Measurements from ENCODE around the gene FILIP1L.

The FILIP1L gene

DNA sequence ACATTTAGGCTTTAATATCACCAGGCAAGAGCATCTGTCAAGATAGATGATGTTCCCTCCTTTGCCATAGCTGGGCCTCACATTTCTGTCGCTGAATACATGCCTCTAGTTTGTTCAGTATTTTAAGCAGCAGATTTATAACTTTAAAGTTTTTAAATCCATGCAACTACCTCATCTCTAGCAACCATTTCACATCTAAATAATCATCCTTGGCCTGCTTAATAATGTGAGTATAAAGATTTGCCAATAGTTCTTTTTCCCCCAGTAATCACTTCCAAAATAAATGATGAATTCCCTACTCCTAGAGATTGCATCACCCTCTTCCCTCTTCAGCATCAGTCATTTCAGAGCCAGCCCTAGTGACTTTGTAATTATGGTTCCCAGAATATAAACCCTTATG is 36.2 kb upstream of the FILIP1L start:
- TF ChIP-seq, protein P1, sequence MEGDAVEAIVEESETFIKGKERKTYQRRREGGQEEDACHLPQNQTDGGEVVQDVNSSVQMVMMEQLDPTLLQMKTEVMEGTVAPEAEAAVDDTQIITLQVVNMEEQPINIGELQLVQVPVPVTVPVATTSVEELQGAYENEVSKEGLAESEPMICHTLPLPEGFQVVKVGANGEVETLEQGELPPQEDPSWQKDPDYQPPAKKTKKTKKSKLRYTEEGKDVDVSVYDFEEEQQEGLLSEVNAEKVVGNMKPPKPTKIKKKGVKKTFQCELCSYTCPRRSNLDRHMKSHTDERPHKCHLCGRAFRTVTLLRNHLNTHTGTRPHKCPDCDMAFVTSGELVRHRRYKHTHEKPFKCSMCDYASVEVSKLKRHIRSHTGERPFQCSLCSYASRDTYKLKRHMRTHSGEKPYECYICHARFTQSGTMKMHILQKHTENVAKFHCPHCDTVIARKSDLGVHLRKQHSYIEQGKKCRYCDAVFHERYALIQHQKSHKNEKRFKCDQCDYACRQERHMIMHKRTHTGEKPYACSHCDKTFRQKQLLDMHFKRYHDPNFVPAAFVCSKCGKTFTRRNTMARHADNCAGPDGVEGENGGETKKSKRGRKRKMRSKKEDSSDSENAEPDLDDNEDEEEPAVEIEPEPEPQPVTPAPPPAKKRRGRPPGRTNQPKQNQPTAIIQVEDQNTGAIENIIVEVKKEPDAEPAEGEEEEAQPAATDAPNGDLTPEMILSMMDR (IDR thresholded peaks at IDR 0.05; ENCODE audit: insufficient read depth, low read length, poor library complexity, severe bottlenecking) = no peak
- DNase-seq (ENCODE audit: extremely low read depth, insufficient read length) = no peak
- Histone ChIP-seq H3K27me3 (replicated peaks; ENCODE audit: control insufficient read depth, insufficient read depth, low read length) (no peaks in the 10 kb centered on the region), H3K4me3 (replicated peaks; ENCODE audit: low read depth, low read length) (no peak overlapping the region), H3K36me3 (ENCODE audit: control insufficient read depth, insufficient read depth, low read length) (no peaks in the 10 kb centered on the region; the same call in none of the 2 replicates)

DNA sequence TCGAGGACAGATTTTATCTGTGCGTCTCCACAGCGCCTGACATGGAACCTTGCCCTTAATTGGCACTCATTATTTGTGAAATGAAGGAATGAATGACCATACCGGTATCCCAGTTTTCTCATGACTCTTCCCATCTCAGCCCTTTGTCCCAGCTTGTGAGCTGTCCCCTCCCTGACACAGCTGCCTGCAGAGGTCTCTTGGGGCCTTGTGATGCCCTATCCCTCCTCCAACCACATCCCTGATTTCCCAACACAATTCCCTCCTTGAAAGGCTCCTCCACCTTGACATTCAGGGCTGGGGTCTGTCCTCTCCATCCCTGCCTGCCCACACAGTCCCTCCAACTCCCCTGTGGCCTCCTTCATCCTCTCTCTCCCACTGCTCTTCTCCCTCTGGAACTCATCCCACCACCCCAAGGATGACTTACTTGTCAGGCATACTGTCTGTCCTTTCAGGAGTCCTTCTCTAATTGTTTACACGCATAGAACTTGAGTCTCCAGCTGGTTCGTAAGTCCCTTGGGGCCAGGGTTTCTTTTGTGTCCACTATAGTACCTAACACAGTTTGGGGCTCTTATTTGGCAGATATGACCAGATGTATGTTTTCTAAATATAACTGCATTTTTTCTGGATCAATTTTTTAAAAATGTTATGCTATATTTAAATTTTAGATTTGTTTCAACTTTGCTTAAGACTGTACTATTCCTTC is 35.6 kb upstream of the FILIP1L start:
- no peaks in the 10 kb centered on the region; the same call in none of the 2 replicates for H3K36me3 ChIP-seq (ENCODE audit: control insufficient read depth, insufficient read depth, low read length)
- TF ChIP-seq, protein P1 (IDR thresholded peaks at IDR 0.05; ENCODE audit: insufficient read depth, low read length, poor library complexity, severe bottlenecking) = no peak
- no peak for DNase-seq (ENCODE audit: extremely low read depth, insufficient read length)
- H3K27me3 ChIP-seq (replicated peaks; ENCODE audit: control insufficient read depth, insufficient read depth, low read length) = no peaks in the 10 kb centered on the region
- no peak overlapping the region for H3K4me3 ChIP-seq (replicated peaks; ENCODE audit: low read depth, low read length)

DNA sequence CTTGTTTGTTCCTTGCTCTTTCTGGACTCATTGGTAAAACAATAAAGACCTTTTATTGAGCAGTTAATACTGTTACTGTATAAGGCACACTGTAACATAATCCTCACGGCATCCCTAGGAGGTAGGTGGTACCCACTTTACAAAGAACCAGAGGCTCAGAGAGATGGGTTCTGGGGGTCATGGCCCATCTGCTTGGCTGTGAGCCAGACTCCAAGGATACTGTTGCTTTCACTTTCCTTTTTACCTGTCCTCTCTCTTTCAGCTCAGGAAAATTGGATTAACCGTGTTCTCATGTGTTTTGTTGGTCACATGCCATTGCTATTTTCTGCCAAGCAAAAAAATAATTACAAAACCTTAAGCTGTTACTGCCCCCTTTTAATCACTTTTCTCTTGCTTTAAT is 34.8 kb upstream of the FILIP1L start:
- TF ChIP-seq, protein P1 (IDR thresholded peaks at IDR 0.05; ENCODE audit: insufficient read depth, low read length, poor library complexity, severe bottlenecking) = no peak
- no peak for DNase-seq (ENCODE audit: extremely low read depth, insufficient read length)
- no peaks in the 10 kb centered on the region for H3K27me3 ChIP-seq (replicated peaks; ENCODE audit: control insufficient read depth, insufficient read depth, low read length)
- H3K4me3 ChIP-seq (replicated peaks; ENCODE audit: low read depth, low read length) = no peak overlapping the region
- no peaks in the 10 kb centered on the region; the same call in none of the 2 replicates for H3K36me3 ChIP-seq (ENCODE audit: control insufficient read depth, insufficient read depth, low read length)

DNA sequence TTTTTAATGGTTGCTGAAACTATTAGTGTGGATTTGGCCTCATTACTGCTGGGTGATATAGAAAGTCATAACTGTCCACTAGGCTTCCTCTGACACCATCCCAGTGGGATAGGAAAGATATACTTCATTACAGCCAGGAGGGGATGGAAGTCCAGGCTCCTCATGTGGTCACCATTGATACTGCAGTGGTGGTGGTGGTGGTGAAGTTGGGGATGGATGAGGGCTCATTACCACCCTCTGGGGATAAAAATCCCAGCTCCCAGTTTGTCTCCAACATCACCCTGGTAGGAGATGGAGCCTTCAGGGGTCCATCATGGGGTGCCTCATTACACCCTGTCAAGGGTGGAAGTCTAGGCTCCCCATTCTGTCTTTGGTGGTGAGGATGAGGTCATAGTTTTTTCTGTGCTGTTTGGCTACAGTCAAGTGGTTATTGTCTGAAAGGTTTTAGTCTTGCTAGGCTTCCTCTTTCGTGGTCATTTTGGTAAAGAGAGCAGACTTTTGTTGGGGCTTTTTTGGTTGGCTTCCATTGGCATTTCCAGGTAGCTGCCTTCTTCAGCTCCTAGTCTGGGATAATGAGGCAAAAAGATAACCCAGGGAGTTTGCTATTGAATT is 30.1 kb upstream of the FILIP1L start:
- no peak overlapping the region for H3K4me3 ChIP-seq (replicated peaks; ENCODE audit: low read depth, low read length)
- no peaks in the 10 kb centered on the region for H3K36me3 ChIP-seq (ENCODE audit: control insufficient read depth, insufficient read depth, low read length)
- H3K27me3 ChIP-seq (replicated peaks; ENCODE audit: control insufficient read depth, insufficient read depth, low read length) = no peaks in the 10 kb centered on the region
- TF ChIP-seq, protein P1 (IDR thresholded peaks at IDR 0.05; ENCODE audit: insufficient read depth, low read length, poor library complexity, severe bottlenecking) = no peak
- DNase-seq (ENCODE audit: extremely low read depth, insufficient read length) = peak; percentile 11

DNA sequence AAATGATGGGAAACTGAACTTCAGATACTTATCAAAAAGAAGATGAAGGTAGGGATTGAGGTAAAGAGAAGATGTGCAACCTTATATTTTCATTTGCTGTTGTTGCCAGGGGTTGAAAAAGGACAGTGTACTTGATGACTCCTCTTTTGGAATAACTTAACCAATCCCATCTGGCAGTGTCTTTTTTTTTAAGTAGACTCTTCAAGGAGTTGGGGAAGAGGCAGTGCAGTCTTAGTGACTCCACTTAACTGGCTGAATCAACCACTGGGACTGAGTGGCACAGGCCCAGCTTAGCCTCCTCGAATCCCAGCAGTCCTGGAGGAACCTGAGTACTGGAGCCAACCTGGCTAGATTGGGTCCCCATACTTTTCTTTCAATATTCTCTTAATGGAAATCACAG is 27.3 kb upstream of the FILIP1L start:
- Histone ChIP-seq H3K27me3 (replicated peaks; ENCODE audit: control insufficient read depth, insufficient read depth, low read length) (no peaks in the 10 kb centered on the region), H3K36me3 (ENCODE audit: control insufficient read depth, insufficient read depth, low read length) (no peaks in the 10 kb centered on the region), H3K4me3 (replicated peaks; ENCODE audit: low read depth, low read length) (no peak overlapping the region)
- DNase-seq (ENCODE audit: extremely low read depth, insufficient read length) = no peak
- TF ChIP-seq, protein P1 (IDR thresholded peaks at IDR 0.05; ENCODE audit: insufficient read depth, low read length, poor library complexity, severe bottlenecking) = no peak

All from GM06990 (cell line).